Measurements from ENCODE around the gene PCDHGB2. TPM values are rescaled to one million over a fixed set of nuclear protein-coding genes. Genes with fewer than 3 reads are reported as not detected.
"Not testable (repeated sequence)": the region's sequence is repeated elsewhere in the genome, so short reads cannot be mapped to it uniquely, and the experiment has no call there.

The PCDHGB2 gene
- polyA plus RNA-seq, 1 donor from 2014 or later, result 0.43 TPM

DNA sequence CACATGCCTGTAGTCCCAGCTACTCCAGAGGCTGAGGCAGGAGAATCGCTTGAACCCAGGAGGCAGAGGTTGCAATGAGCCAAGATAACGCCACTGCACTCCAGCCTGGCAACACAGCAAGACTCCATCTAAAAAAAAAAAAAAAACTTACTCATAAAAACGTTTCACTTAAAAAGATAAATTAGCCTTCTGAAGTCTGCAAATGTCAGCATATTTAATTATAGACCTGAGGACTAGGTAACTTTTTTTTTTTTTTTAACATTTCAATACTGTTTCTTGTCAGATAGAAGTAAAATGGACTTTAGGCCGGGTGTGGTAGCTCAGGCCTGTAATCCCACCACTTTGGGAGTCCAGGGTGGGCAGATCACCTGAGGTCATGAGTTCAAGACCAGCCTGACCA, 42.8 kb upstream of the PCDHGB2 start:
- H3K4me2 ChIP-seq (ENCODE audit: low read length); H3K9me2 ChIP-seq (ENCODE audit: insufficient read depth, low read length); H3K27ac ChIP-seq (ENCODE audit: low read length); H4K20me1 ChIP-seq (ENCODE audit: insufficient read depth); H3K27me3 ChIP-seq (ENCODE audit: insufficient read depth, low read depth, low read length); H2AFZ ChIP-seq (ENCODE audit: low read depth, low read length); H3K9ac ChIP-seq (ENCODE audit: low read length); H3K4me3 ChIP-seq (ENCODE audit: low read length): not testable (repeated sequence)
- peaks cover 14% of the 10 kb centered on the region for H3F3A ChIP-seq (ENCODE audit: insufficient read depth, low read length, poor library complexity, severe bottlenecking)
- peaks cover 43% of the 10 kb centered on the region for H3K79me2 ChIP-seq (replicated peaks; ENCODE audit: insufficient read depth, low read length)
- H3K36me3 ChIP-seq (ENCODE audit: insufficient read depth, low read length), result peaks cover 45% of the 10 kb centered on the region
- peaks cover 45% of the 10 kb centered on the region for H3K9me3 ChIP-seq (ENCODE audit: low read length)

DNA sequence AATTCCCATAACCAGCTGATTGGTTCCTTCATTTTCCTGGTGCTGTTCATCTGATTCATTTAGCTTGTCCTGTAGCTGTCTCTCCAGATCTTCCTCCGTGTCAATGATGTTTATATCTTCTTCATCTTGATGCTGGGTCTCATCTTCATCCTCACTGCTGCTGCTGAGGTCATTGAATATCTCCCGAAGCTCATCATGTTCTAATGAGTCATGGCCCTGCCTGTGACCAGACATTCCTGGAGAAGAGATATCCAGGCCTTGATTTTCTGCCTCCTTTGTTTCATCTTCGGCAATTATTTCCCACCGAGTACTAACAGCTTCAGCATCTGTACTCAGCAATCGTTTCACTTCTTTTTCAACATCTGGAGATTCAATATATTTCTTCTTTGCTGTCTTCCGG, 40.6 kb upstream of the PCDHGB2 start:
- Histone ChIP-seq H4K20me1 (ENCODE audit: insufficient read depth) (no peaks in the 10 kb centered on the region), H3K79me2 (replicated peaks; ENCODE audit: insufficient read depth, low read length) (peaks cover 40% of the 10 kb centered on the region), H3K9ac (ENCODE audit: low read length) (no peak overlapping the region), H3K9me2 (ENCODE audit: insufficient read depth, low read length) (no peaks in the 10 kb centered on the region), H3K4me2 (ENCODE audit: low read length) (peak overlapping the region; percentile 82), H3K4me3 (ENCODE audit: low read length) (peak overlapping the region; percentile 77), H3K36me3 (ENCODE audit: insufficient read depth, low read length) (peaks cover 40% of the 10 kb centered on the region), H3K27me3 (ENCODE audit: insufficient read depth, low read depth, low read length) (no peaks in the 10 kb centered on the region), H3K27ac (ENCODE audit: low read length) (peak overlapping the region; percentile 99), H3F3A (ENCODE audit: insufficient read depth, low read length, poor library complexity, severe bottlenecking) (peaks cover 14% of the 10 kb centered on the region), H2AFZ (ENCODE audit: low read depth, low read length) (no peak overlapping the region), H3K9me3 (ENCODE audit: low read length) (peaks cover 42% of the 10 kb centered on the region)
- TF ChIP-seq TAF1 (IDR thresholded peaks at IDR 0.05; ENCODE audit: low read depth) (no peak), MXI1 (conservative IDR thresholded peaks at IDR 0.05; ENCODE audit: poor library complexity, severe bottlenecking) (no peak), SMC3 (conservative IDR thresholded peaks at IDR 0.05; ENCODE audit: poor library complexity) (no peak), RAD21 (conservative IDR thresholded peaks at IDR 0.05) (no peak), EZH2 (IDR thresholded peaks at IDR 0.05; ENCODE audit: borderline replicate concordance, insufficient read depth, low read length, poor library complexity, severe bottlenecking) (no peak), POLR2AphosphoS5 (IDR thresholded peaks at IDR 0.05) (no peak), EP300 (conservative IDR thresholded peaks at IDR 0.05; ENCODE audit: poor library complexity, severe bottlenecking) (no peak)
- TF ChIP-seq, protein P1, sequence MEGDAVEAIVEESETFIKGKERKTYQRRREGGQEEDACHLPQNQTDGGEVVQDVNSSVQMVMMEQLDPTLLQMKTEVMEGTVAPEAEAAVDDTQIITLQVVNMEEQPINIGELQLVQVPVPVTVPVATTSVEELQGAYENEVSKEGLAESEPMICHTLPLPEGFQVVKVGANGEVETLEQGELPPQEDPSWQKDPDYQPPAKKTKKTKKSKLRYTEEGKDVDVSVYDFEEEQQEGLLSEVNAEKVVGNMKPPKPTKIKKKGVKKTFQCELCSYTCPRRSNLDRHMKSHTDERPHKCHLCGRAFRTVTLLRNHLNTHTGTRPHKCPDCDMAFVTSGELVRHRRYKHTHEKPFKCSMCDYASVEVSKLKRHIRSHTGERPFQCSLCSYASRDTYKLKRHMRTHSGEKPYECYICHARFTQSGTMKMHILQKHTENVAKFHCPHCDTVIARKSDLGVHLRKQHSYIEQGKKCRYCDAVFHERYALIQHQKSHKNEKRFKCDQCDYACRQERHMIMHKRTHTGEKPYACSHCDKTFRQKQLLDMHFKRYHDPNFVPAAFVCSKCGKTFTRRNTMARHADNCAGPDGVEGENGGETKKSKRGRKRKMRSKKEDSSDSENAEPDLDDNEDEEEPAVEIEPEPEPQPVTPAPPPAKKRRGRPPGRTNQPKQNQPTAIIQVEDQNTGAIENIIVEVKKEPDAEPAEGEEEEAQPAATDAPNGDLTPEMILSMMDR (IDR thresholded peaks at IDR 0.05; ENCODE audit: poor library complexity, severe bottlenecking), result no peak
- TF ChIP-seq, protein P2, sequence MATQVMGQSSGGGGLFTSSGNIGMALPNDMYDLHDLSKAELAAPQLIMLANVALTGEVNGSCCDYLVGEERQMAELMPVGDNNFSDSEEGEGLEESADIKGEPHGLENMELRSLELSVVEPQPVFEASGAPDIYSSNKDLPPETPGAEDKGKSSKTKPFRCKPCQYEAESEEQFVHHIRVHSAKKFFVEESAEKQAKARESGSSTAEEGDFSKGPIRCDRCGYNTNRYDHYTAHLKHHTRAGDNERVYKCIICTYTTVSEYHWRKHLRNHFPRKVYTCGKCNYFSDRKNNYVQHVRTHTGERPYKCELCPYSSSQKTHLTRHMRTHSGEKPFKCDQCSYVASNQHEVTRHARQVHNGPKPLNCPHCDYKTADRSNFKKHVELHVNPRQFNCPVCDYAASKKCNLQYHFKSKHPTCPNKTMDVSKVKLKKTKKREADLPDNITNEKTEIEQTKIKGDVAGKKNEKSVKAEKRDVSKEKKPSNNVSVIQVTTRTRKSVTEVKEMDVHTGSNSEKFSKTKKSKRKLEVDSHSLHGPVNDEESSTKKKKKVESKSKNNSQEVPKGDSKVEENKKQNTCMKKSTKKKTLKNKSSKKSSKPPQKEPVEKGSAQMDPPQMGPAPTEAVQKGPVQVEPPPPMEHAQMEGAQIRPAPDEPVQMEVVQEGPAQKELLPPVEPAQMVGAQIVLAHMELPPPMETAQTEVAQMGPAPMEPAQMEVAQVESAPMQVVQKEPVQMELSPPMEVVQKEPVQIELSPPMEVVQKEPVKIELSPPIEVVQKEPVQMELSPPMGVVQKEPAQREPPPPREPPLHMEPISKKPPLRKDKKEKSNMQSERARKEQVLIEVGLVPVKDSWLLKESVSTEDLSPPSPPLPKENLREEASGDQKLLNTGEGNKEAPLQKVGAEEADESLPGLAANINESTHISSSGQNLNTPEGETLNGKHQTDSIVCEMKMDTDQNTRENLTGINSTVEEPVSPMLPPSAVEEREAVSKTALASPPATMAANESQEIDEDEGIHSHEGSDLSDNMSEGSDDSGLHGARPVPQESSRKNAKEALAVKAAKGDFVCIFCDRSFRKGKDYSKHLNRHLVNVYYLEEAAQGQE (IDR thresholded peaks at IDR 0.05; ENCODE audit: borderline replicate concordance), result no peak

DNA sequence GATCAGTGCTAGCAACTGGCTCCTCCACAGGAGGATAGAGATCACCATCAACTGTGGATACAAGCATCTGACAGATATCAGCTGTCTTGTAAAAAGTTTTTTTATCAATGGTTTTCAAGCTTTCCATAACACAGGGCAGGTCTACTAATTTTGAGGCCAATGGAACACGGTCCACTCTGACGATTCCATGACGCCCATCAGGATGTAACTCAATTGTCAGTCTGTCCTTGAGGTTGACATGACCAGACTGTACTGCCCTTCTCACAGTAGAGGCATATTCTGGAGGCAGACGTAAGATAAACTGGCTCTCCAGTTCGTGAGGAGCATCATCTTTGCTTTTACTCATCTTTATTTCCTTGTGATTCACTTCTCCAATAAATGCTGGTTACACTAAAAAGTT, 40.1 kb upstream of the PCDHGB2 start:
- H3K79me2 ChIP-seq (replicated peaks; ENCODE audit: insufficient read depth, low read length), result peaks cover 38% of the 10 kb centered on the region
- no peaks in the 10 kb centered on the region for H3K27me3 ChIP-seq (ENCODE audit: insufficient read depth, low read depth, low read length)
- peaks cover 35% of the 10 kb centered on the region for H3K36me3 ChIP-seq (ENCODE audit: insufficient read depth, low read length)
- H2AFZ ChIP-seq (ENCODE audit: low read depth, low read length), result peak overlapping the region; percentile 24
- no peaks in the 10 kb centered on the region for H4K20me1 ChIP-seq (ENCODE audit: insufficient read depth)
- H3K27ac ChIP-seq (ENCODE audit: low read length), result peak overlapping the region; percentile 99
- TF ChIP-seq, protein P1 (IDR thresholded peaks at IDR 0.05; ENCODE audit: poor library complexity, severe bottlenecking), result no peak
- TF ChIP-seq, protein P2 (IDR thresholded peaks at IDR 0.05; ENCODE audit: borderline replicate concordance), result no peak
- TF ChIP-seq MXI1 (conservative IDR thresholded peaks at IDR 0.05; ENCODE audit: poor library complexity, severe bottlenecking) (no peak), SMC3 (conservative IDR thresholded peaks at IDR 0.05; ENCODE audit: poor library complexity) (no peak), POLR2AphosphoS5 (IDR thresholded peaks at IDR 0.05) (no peak), EZH2 (IDR thresholded peaks at IDR 0.05; ENCODE audit: borderline replicate concordance, insufficient read depth, low read length, poor library complexity, severe bottlenecking) (no peak), EP300 (conservative IDR thresholded peaks at IDR 0.05; ENCODE audit: poor library complexity, severe bottlenecking) (no peak), RAD21 (conservative IDR thresholded peaks at IDR 0.05) (no peak), TAF1 (IDR thresholded peaks at IDR 0.05; ENCODE audit: low read depth) (no peak)
- H3K9me3 ChIP-seq (ENCODE audit: low read length), result peaks cover 42% of the 10 kb centered on the region
- H3F3A ChIP-seq (ENCODE audit: insufficient read depth, low read length, poor library complexity, severe bottlenecking), result peaks cover 14% of the 10 kb centered on the region
- no peaks in the 10 kb centered on the region for H3K9me2 ChIP-seq (ENCODE audit: insufficient read depth, low read length)
- peak overlapping the region; percentile 95 for H3K9ac ChIP-seq (ENCODE audit: low read length)
- H3K4me3 ChIP-seq (ENCODE audit: low read length), result peak overlapping the region; percentile 77
- H3K4me2 ChIP-seq (ENCODE audit: low read length), result peak overlapping the region; percentile 82
